SK-N-SH (cell line): ENCODE measurements around the gene TMED1.

Source experiments
- FOSL2 ChIP-seq: IDR thresholded peaks from 2 replicates; pipeline ENCODE4 v1.4.0; 2012; ENCODE audit warnings: low read depth, mild to moderate bottlenecking, moderate library complexity, borderline replicate concordance
- FOXM1 ChIP-seq: IDR thresholded peaks from 2 replicates; pipeline ENCODE4 v1.4.0; 2012; ENCODE audit warnings: low read depth, mild to moderate bottlenecking
- POLR2AphosphoS5 ChIP-seq: IDR thresholded peaks from 2 replicates; pipeline ENCODE4 v1.6.1; 2012; ENCODE audit warnings: low read depth, low read length
- SIN3A ChIP-seq: IDR thresholded peaks from 2 replicates; pipeline ENCODE4 v1.6.1; 2012; ENCODE audit warnings: low read depth, mild to moderate bottlenecking, low read length, moderate library complexity, borderline replicate concordance
- YY1 ChIP-seq: IDR thresholded peaks from 2 replicates; pipeline ENCODE4 v1.4.0; 2012; ENCODE audit warnings: low read depth, mild to moderate bottlenecking
- TF ChIP-seq, protein P1 (sequence below): fragments of 200-600 bp; sonication (generic); IDR thresholded peaks from 2 replicates; pipeline ENCODE4 v1.6.1; 2017; ENCODE audit warnings: antibody characterized with exemption, mild to moderate bottlenecking, moderate library complexity
- TF ChIP-seq, protein P2 (sequence below): IDR thresholded peaks from 2 replicates; pipeline ENCODE4; 2012
- TF ChIP-seq, protein P3 (sequence below): IDR thresholded peaks from 2 replicates; pipeline ENCODE4 v1.4.0; 2012; ENCODE audit warnings: low read depth, borderline replicate concordance
- TF ChIP-seq, protein P4 (sequence below): fragments of 150-350 bp; IDR thresholded peaks from 2 replicates; pipeline ENCODE4 v1.6.1; 2017; ENCODE audit warnings: antibody characterized with exemption, low read length, low read depth, borderline replicate concordance

DNA sequence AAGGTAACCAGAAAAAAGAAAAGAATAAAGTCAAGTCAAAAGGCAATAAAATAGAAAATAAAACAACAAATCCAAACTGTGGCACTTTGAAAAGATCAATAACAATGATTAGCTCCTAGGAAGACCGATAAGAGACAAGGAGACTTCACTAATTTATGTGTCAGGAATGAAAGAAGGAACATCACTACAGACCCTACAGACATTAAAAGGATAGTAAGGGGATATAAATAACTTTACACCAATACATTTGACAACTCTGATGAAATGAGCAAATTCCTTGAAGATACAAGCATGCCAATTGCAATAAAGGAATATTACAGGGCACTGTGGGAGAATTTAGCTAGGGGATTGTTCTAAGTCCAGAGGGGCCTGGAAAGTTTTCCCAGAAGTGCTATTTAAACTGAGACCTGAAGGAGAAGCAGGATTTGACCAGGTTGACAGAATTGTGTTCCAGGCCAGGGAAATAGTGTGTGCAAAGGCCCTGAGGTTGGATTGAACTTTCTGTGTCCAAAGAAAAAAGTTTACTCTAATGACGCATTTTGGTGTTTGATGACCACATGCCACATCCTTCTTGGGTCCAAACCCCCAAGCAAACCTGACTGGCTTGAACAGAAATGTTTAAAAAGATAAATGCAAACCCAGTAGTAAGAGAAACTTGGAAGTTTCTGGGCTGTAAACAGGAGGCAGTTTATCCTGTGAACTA is 10.6 kb upstream of the TMED1 start:
- TF ChIP-seq YY1 (no peak), SIN3A (no peak), POLR2AphosphoS5 (no peak), FOXM1 (no peak), FOSL2 (no peak)
- TF ChIP-seq, protein P1, sequence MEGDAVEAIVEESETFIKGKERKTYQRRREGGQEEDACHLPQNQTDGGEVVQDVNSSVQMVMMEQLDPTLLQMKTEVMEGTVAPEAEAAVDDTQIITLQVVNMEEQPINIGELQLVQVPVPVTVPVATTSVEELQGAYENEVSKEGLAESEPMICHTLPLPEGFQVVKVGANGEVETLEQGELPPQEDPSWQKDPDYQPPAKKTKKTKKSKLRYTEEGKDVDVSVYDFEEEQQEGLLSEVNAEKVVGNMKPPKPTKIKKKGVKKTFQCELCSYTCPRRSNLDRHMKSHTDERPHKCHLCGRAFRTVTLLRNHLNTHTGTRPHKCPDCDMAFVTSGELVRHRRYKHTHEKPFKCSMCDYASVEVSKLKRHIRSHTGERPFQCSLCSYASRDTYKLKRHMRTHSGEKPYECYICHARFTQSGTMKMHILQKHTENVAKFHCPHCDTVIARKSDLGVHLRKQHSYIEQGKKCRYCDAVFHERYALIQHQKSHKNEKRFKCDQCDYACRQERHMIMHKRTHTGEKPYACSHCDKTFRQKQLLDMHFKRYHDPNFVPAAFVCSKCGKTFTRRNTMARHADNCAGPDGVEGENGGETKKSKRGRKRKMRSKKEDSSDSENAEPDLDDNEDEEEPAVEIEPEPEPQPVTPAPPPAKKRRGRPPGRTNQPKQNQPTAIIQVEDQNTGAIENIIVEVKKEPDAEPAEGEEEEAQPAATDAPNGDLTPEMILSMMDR, result no peak
- TF ChIP-seq, protein P2, sequence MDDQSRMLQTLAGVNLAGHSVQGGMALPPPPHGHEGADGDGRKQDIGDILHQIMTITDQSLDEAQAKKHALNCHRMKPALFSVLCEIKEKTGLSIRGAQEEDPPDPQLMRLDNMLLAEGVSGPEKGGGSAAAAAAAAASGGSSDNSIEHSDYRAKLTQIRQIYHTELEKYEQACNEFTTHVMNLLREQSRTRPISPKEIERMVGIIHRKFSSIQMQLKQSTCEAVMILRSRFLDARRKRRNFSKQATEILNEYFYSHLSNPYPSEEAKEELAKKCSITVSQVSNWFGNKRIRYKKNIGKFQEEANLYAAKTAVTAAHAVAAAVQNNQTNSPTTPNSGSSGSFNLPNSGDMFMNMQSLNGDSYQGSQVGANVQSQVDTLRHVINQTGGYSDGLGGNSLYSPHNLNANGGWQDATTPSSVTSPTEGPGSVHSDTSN, result no peak
- TF ChIP-seq, protein P3, sequence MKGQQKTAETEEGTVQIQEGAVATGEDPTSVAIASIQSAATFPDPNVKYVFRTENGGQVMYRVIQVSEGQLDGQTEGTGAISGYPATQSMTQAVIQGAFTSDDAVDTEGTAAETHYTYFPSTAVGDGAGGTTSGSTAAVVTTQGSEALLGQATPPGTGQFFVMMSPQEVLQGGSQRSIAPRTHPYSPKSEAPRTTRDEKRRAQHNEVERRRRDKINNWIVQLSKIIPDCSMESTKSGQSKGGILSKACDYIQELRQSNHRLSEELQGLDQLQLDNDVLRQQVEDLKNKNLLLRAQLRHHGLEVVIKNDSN, result no peak
- TF ChIP-seq, protein P4, sequence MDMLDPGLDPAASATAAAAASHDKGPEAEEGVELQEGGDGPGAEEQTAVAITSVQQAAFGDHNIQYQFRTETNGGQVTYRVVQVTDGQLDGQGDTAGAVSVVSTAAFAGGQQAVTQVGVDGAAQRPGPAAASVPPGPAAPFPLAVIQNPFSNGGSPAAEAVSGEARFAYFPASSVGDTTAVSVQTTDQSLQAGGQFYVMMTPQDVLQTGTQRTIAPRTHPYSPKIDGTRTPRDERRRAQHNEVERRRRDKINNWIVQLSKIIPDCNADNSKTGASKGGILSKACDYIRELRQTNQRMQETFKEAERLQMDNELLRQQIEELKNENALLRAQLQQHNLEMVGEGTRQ, result no peak
